HUES48 (cell line): ENCODE results near the gene PHLPP1.

Experiments
- H3K27ac ChIP-seq: one replicate; pipeline ENCODE4 v1.7.0; 2013; ENCODE audit warnings: low read depth, low read length, inconsistent platforms
- H3K27me3 ChIP-seq: 2 replicates; pipeline ENCODE4 v1.6.1; 2013; ENCODE audit warnings: mild to moderate bottlenecking, low read length; ENCODE audit not compliant: control insufficient read depth, insufficient read depth
- H3K36me3 ChIP-seq: 2 replicates; pipeline ENCODE4 v1.6.1; 2013; ENCODE audit warnings: low read length; ENCODE audit not compliant: control insufficient read depth, insufficient read depth
- H3K4me1 ChIP-seq: 2 replicates; pipeline ENCODE4 v1.6.1; 2013; ENCODE audit warnings: mild to moderate bottlenecking, low read length; ENCODE audit not compliant: control insufficient read depth, insufficient read depth
- H3K4me3 ChIP-seq: 2 replicates; pipeline ENCODE4 v1.5.1; 2013; ENCODE audit warnings: mild to moderate bottlenecking, low read depth, low read length
- H3K9ac ChIP-seq: 2 replicates; pipeline ENCODE4 v1.6.1; 2013; ENCODE audit warnings: mild to moderate bottlenecking, low read depth, low read length, moderate library complexity
- H3K9me3 ChIP-seq: 2 replicates; pipeline ENCODE4 v1.6.1; 2013; ENCODE audit warnings: low read length; ENCODE audit not compliant: control insufficient read depth, insufficient read depth

PHLPP1 gene

DNA sequence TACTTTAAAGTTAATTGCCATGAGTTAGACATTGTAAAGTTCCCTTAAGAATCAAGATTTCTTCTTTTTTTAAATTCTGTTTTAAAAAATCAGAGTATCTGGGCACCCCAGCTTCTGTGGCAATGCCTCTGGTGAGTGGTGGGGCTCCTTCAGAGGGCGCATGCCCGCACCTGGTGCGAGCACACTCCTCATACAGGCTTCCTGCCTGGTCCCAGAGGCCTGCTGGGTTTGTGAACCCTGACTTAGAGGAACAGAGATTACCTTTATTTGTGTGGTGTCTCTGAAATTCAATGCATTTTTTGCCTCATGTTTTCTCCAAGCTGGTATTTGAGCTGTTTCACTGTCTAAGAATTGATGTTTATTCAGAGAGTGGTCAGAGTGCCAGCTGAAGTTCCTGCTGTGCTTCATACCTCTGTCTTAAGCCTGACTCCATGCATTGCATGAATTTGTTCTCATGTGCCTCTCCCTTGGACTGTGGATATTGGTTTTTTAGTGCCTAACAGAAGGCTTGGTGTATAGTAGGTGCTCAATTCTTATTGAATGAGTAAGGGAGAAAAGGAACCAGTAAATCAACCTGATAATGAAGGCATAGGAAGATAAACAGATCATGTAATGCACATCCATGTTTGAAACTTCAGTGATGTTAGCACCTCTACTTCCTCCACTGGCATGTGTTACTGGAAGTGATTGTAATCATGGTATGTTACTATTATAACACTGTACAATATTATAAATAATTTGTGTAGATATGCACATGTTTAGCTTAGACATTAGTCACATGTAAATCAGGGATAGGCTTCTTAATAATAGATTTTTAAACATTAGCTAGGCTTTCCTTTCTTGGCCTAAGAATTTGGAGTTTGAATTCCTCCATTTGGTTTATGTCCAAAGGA is 29.0 kb downstream of the PHLPP1 start:
- Histone ChIP-seq H3K27ac (peak overlapping the region; percentile 15), H3K4me1 (peaks cover 72% of the 10 kb centered on the region), H3K9ac (no peak overlapping the region), H3K27me3 (no peaks in the 10 kb centered on the region), H3K4me3 (no peak overlapping the region), H3K9me3 (no peaks in the 10 kb centered on the region), H3K36me3 (no peaks in the 10 kb centered on the region)

DNA sequence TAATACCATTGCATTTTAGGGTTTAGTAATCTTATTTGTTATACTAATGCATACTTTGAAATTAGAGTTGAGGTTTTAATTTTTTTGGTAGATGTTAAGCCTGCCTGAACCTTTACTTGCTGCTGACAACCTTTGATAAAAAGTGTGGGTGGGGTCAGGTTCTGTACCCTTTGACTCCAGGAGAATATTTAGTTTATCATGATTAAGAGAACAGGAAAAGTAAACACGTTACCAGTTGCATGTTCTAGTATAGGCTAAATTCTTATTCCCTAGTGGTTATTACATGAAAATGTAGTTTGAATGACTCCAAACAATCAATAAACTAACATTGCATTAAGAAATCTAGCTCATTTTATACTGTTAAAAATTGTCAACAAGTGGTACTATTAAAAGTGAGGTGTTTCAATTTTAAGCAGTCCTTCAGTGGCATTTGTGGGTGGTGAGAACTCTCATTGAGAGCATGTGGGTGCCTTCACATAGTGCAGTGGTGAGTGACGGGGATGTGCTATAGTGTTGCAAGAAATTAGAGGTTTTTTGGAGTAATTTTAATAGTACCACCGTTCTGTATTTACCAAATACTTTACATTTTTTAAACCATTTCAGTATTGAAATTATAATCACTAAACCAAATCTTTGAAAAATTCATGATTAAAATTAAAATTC is 29.9 kb downstream of the PHLPP1 start:
- Histone ChIP-seq H3K4me3 (no peak overlapping the region), H3K9me3 (no peaks in the 10 kb centered on the region), H3K4me1 (peaks cover 73% of the 10 kb centered on the region), H3K9ac (no peak overlapping the region), H3K36me3 (no peaks in the 10 kb centered on the region), H3K27me3 (no peaks in the 10 kb centered on the region), H3K27ac (no peak overlapping the region)

DNA sequence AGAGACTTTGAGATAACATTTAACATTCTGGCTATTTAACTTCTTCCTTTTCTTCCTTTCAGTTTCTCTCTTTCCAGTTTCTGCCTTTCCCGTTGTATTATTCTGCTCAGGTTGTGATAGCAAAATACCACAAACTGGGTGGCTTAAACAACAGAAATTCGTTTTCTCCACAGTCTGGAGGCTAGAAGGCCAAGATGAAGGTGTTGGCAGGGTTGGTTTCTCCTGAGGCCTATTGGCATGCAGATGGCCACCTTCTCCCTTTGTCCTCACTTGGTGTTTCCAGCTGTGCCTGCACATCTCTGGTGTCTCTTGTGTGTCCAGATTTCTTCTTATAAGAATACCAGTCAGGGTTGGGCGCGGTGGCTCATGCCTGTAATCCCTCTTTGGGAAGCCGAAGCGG is 34.0 kb downstream of the PHLPP1 start:
- Histone ChIP-seq H3K27me3 (no peaks in the 10 kb centered on the region), H3K9ac (no peak overlapping the region), H3K9me3 (no peaks in the 10 kb centered on the region), H3K4me1 (peaks cover 79% of the 10 kb centered on the region), H3K4me3 (no peak overlapping the region), H3K36me3 (no peaks in the 10 kb centered on the region), H3K27ac (no peak overlapping the region)

DNA sequence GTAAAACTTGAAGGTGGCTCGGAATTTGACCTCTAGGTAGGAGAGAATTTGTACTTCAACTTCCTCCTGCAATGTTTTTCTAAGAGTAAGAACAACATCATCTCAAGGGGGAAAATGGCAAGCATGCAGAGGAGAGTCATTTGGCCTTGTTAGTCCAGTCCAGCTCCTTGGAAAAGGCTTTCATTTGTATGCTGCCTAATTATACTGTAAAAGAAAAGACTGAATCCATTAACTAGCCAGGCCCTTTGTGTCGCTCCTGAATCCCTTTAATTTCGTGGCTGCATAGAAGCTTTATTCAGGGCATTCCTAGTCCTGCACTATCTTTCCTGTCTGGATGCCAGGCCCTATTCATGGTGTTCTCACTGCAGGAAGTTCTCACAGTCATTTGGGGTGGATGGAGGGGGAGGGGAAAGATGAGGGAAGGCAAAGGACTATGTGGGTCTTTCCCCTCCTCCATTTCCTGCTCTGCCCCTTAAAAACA is 36.0 kb downstream of the PHLPP1 start:
- no peaks in the 10 kb centered on the region for H3K9me3 ChIP-seq
- peak overlapping the region; percentile 53; the same call in 1 of the 2 replicates for H3K9ac ChIP-seq
- peak overlapping the region; percentile 93 for H3K27ac ChIP-seq
- peaks cover 81% of the 10 kb centered on the region for H3K4me1 ChIP-seq
- H3K36me3 ChIP-seq: no peaks in the 10 kb centered on the region
- H3K4me3 ChIP-seq: peak overlapping the region; percentile 12; the same call in 1 of the 2 replicates
- H3K27me3 ChIP-seq: no peaks in the 10 kb centered on the region

DNA sequence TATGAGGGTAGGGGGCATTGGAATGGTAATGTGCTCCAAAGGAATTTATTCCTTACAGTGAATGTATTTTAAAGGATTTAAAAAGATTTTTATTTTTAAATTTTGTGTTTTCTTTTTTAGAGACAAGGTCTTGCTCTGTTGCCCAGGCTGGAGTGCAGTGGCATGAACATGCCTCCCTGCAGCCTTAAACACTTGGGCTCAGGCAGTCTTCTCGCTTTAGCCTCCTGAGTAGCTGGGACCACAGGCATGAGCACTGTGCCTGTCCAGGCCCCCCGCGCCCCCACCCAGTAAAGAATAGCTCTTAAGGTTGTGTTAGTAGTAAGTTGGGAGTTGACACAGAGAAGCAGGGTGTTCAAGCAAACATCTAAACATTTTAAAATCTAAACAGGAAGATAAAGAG is 36.6 kb downstream of the PHLPP1 start:
- H3K4me1 ChIP-seq: peaks cover 81% of the 10 kb centered on the region
- peak overlapping the region; percentile 12; the same call in 1 of the 2 replicates for H3K4me3 ChIP-seq
- peak overlapping the region; percentile 93 for H3K27ac ChIP-seq

DNA sequence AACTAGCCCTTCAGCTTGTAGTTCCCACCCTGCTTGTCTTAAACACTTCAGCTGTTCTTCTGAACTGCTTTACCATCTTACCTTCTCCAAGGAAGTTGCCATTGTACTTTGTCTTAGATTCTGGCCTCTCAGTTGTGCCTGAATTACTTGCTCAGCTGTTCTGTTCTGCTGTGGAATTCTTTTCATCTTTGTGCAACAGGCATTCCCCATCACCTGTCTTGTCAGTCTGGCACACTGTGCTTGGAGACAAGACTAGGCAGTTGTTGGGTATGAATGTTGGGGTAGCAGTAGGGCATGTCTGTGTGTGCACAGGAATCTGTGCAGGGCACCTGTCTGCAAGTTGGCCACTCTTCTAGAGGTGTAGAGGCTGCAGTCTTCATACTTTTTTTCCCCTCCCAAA is 38.7 kb downstream of the PHLPP1 start:
- Histone ChIP-seq H3K27me3 (no peaks in the 10 kb centered on the region), H3K4me3 (no peak overlapping the region), H3K36me3 (no peaks in the 10 kb centered on the region), H3K27ac (no peak overlapping the region), H3K4me1 (peaks cover 91% of the 10 kb centered on the region), H3K9ac (no peak overlapping the region), H3K9me3 (no peaks in the 10 kb centered on the region)

More for the DNA sequence above, 36.6 kb downstream of the PHLPP1 start:
- Histone ChIP-seq H3K36me3 (no peaks in the 10 kb centered on the region), H3K27me3 (no peaks in the 10 kb centered on the region), H3K9ac (peak overlapping the region; percentile 39; the same call in 1 of the 2 replicates), H3K9me3 (no peaks in the 10 kb centered on the region)

DNA sequence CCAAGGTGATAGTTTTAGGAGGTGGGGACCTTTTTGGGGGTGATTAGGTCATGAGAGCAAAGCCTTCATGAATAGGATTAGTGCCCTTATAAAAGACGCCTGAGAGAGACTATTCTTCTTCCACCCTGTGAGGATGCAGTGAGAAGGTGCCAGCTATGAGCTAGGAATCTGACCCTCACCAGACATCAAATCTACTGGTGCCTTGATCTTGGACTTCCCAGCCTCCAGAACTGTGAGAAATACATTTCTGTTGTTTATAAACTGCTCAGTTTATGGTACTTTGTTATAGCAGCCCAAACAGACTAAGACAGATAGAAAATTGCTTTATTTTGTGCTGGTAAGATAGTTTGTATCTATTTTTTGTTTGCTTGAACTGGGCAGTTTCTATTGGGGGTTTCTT is 40.1 kb downstream of the PHLPP1 start:
- H3K4me3 ChIP-seq: no peak overlapping the region
- H3K9me3 ChIP-seq: no peaks in the 10 kb centered on the region
- H3K27ac ChIP-seq: no peak overlapping the region
- no peaks in the 10 kb centered on the region for H3K36me3 ChIP-seq
- no peak overlapping the region for H3K9ac ChIP-seq
- H3K27me3 ChIP-seq: no peaks in the 10 kb centered on the region
- peaks cover 96% of the 10 kb centered on the region for H3K4me1 ChIP-seq

DNA sequence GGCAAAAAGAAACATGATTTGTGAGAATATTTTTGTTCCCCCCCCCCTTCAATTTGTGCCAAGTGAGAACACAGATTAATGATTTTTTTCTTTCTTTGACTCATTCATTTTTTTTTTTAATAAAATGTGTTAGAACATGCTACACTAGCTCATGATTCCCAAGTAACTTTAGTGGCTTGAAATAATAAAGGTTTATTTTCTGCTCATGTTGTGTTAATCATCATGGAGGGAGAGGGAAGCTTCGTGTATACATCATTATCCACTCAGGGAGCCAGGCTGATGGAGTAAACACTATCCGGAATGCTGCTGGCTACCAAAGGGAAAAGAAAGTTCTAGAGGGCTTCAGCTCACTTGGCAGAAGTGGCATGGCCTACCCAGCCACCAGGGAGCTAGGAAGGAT is 40.6 kb downstream of the PHLPP1 start:
- Histone ChIP-seq H3K27me3 (no peaks in the 10 kb centered on the region), H3K9ac (no peak overlapping the region), H3K36me3 (no peaks in the 10 kb centered on the region), H3K4me1 (peaks cover 96% of the 10 kb centered on the region), H3K9me3 (no peaks in the 10 kb centered on the region), H3K4me3 (no peak overlapping the region), H3K27ac (no peak overlapping the region)

DNA sequence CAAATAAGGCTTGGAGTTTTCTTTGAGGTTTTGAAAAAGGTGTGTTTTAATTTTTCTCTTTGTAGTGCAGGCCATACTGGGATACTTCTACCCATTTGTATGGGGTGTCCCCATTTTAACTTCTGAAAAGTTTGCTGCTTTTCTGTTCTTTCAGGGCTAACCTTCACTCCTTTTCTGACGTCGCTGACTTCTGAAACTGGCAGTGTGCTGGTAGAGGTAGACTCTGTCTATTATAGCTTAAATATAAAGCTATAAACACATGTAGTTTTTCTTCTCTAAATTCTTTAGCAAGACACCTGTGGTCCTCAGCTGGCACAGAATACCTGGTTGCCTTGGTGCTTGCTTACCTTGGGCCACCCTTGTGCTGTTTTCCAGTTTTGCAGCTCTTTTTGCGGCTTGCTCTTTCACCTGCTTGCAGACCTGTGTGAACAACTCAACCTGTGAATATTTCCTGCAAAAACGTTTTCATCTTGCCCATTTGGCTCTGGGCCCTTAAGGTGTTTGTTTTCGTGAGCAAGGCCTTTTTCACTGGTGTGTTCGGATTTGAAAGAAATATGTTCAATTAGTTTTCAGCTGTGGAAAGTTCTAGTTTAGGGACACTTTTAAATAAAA is 42.2 kb downstream of the PHLPP1 start:
- Histone ChIP-seq H3K4me3 (peak overlapping the region; percentile 9), H3K9ac (peak overlapping the region; percentile 54; the same call in 1 of the 2 replicates), H3K36me3 (no peaks in the 10 kb centered on the region), H3K27me3 (no peaks in the 10 kb centered on the region), H3K9me3 (no peaks in the 10 kb centered on the region), H3K27ac (peak overlapping the region; percentile 95), H3K4me1 (peaks cover 82% of the 10 kb centered on the region)

DNA sequence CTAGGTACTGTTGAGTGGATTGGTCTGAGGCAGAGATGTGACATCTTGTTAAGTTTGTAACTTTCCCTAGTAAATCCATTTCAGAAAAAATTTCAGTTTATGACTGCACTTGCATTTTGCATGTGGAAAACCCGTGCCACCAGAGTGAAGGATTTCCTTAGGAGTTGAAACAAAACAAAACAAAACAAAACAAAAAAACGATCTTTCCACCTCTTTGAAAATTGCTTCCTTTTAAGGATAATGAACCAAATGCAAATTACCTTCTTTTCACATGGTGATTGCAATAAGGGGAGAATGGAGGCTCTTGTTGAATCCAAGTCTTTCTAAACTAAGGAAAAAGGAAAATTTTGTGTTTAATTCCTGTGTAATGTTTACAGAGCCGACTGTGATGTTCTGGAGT is 43.2 kb downstream of the PHLPP1 start:
- Histone ChIP-seq H3K27ac (peak overlapping the region; percentile 95), H3K4me3 (peak overlapping the region; percentile 35), H3K4me1 (peaks cover 80% of the 10 kb centered on the region), H3K36me3 (no peaks in the 10 kb centered on the region), H3K9me3 (no peaks in the 10 kb centered on the region), H3K9ac (peak overlapping the region; percentile 54), H3K27me3 (no peaks in the 10 kb centered on the region)
